WTC11 (cell line): ENCODE results near the gene PAK1. TPM values are rescaled to one million over a fixed set of nuclear protein-coding genes. Genes with fewer than 3 reads are reported as not detected.

ENCODE experiments used
- ATAC-seq: fragments of 200-7000 bp; cut with Tn5 transposase; 2 replicates; pipeline ENCODE4 v1.10.0; 2021; ENCODE audit warnings: mild to moderate bottlenecking, moderate library complexity
- CTCF ChIA-PET: fragments of 300-600 bp; sonication (Branson Sonifier 250); formaldehyde crosslinking; loops from one replicate; lab custom pipeline; 2021; ENCODE audit warnings: antibody characterized with exemption; lab: Charles Lee
- POLR2A ChIA-PET: fragments of 350-600 bp; sonication (Branson Sonifier 250); formaldehyde crosslinking; loops from one replicate; lab custom pipeline; 2021; ENCODE audit warnings: antibody characterized with exemption; lab: Charles Lee
- DNase-seq: peaks from one replicate; pipeline ENCODE4 v3.0.0; 2021; ENCODE audit warnings: low spot score
- H3K27ac Mint-ChIP-seq: 2 replicates; pipeline ENCODE4 v1.8.0; 2021; ENCODE audit warnings: mixed read lengths
- H3K27me3 Mint-ChIP-seq: 2 replicates; pipeline ENCODE4 v1.8.0; 2021; ENCODE audit warnings: low read depth, mild to moderate bottlenecking, moderate library complexity, mixed read lengths
- H3K36me3 Mint-ChIP-seq: 2 replicates; pipeline ENCODE4 v1.8.0; 2021; ENCODE audit warnings: mixed read lengths
- H3K4me1 Mint-ChIP-seq: 2 replicates; pipeline ENCODE4 v1.8.0; 2022; ENCODE audit warnings: mixed read lengths
- H3K4me3 Mint-ChIP-seq: 2 replicates; pipeline ENCODE4 v1.8.0; 2021; ENCODE audit warnings: mild to moderate bottlenecking, moderate library complexity, mixed read lengths
- H3K9me3 Mint-ChIP-seq: 2 replicates; pipeline ENCODE4 v1.8.0; 2021; ENCODE audit warnings: mixed read lengths
- AFF4 ChIP-seq: sonication (generic); formaldehyde crosslinking; IDR thresholded peaks from 2 replicates; pipeline ENCODE4 v1.8.1; 2023; ENCODE audit warnings: mild to moderate bottlenecking, missing genetic modification reagents, borderline replicate concordance
- E2F5 ChIP-seq: sonication (generic); formaldehyde crosslinking; IDR thresholded peaks from 2 replicates; pipeline ENCODE4 v1.8.1; 2022; ENCODE audit warnings: mild to moderate bottlenecking, moderate library complexity, missing genetic modification reagents
- EMX1 ChIP-seq: fragments of 250-450 bp; sonication (Bioruptor Pico); IDR thresholded peaks from 2 replicates; pipeline ENCODE4 v1.8.0; 2021; ENCODE audit warnings: mild to moderate bottlenecking
- GABPB1 ChIP-seq: sonication (generic); formaldehyde crosslinking; IDR thresholded peaks from 2 replicates; pipeline ENCODE4 v1.8.1; 2023; ENCODE audit warnings: mild to moderate bottlenecking, missing genetic modification reagents
- IRF1 ChIP-seq: sonication (generic); formaldehyde crosslinking; IDR thresholded peaks from 2 replicates; pipeline ENCODE4 v1.8.0; 2023; ENCODE audit warnings: missing genetic modification reagents
- JAZF1 ChIP-seq: fragments of 250-450 bp; sonication (Bioruptor Pico); IDR thresholded peaks from 2 replicates; pipeline ENCODE4 v1.9.0; 2021; ENCODE audit warnings: moderate library complexity, mild to moderate bottlenecking, inconsistent platforms
- MLX ChIP-seq: sonication (generic); formaldehyde crosslinking; IDR thresholded peaks from 2 replicates; pipeline ENCODE4 v1.8.1; 2023; ENCODE audit warnings: mild to moderate bottlenecking, missing genetic modification reagents, moderate library complexity
- NR2C2 ChIP-seq: sonication (generic); formaldehyde crosslinking; IDR thresholded peaks from 2 replicates; pipeline ENCODE4 v1.8.0; 2022; ENCODE audit warnings: mild to moderate bottlenecking, missing genetic modification reagents
- PRDM15 ChIP-seq: sonication (generic); formaldehyde crosslinking; IDR thresholded peaks from 2 replicates; pipeline ENCODE4 v1.8.0; 2022; ENCODE audit warnings: missing genetic modification reagents
- RORB ChIP-seq: fragments of 250-450 bp; sonication (Bioruptor Pico); IDR thresholded peaks from 2 replicates; pipeline ENCODE4 v1.9.0; 2021; ENCODE audit warnings: mild to moderate bottlenecking
- SMAD3 ChIP-seq: sonication (generic); formaldehyde crosslinking; IDR thresholded peaks from 2 replicates; pipeline ENCODE4 v1.8.0; 2022; ENCODE audit warnings: missing genetic modification reagents, mild to moderate bottlenecking, borderline replicate concordance
- TCF7 ChIP-seq: sonication (generic); formaldehyde crosslinking; IDR thresholded peaks from 2 replicates; pipeline ENCODE4 v1.8.0; 2022; ENCODE audit warnings: mild to moderate bottlenecking, low read depth, missing genetic modification reagents, moderate library complexity
- TEAD4 ChIP-seq: sonication (generic); formaldehyde crosslinking; IDR thresholded peaks from 2 replicates; pipeline ENCODE4 v1.8.0; 2022; ENCODE audit warnings: mild to moderate bottlenecking, missing genetic modification reagents
- USF1 ChIP-seq: sonication (generic); formaldehyde crosslinking; IDR thresholded peaks from 2 replicates; pipeline ENCODE4 v1.8.0; 2022; ENCODE audit warnings: mild to moderate bottlenecking, missing genetic modification reagents
- USF2 ChIP-seq: sonication (generic); formaldehyde crosslinking; IDR thresholded peaks from 2 replicates; pipeline ENCODE4 v1.8.1; 2023; ENCODE audit warnings: mild to moderate bottlenecking, missing genetic modification reagents, moderate library complexity
- ZNF219 ChIP-seq: sonication (generic); formaldehyde crosslinking; IDR thresholded peaks from 2 replicates; pipeline ENCODE4 v1.8.0; 2023; ENCODE audit warnings: missing genetic modification reagents, mild to moderate bottlenecking, borderline replicate concordance
- ZNF263 ChIP-seq: sonication (generic); formaldehyde crosslinking; IDR thresholded peaks from 2 replicates; pipeline ENCODE4 v1.8.1; 2022; ENCODE audit warnings: low read depth, mild to moderate bottlenecking, moderate library complexity, missing genetic modification reagents
- total RNA-seq: library from RNA; stranded (reverse); gene quantifications from 3 replicates; pipeline ENCODE4 v1.2.3, GENCODE V29; 2021

PAK1 gene
- total RNA-seq, 1 experiment from 2014 or later, result 160 TPM

GRCh38 chr11:77283101-77283500 lies 190.8 kb downstream of the PAK1 start (continued):
- TF ChIP-seq ZNF219 (CRISPR knock-in tag) (no peak), JAZF1 (no peak), GABPB1 (CRISPR knock-in tag) (no peak), TCF7 (CRISPR knock-in tag) (no peak), TEAD4 (CRISPR knock-in tag) (no peak), IRF1 (CRISPR knock-in tag) (no peak), PRDM15 (no peak)
- TF ChIP-seq, all 79 proteins: peak for 0

- no peak overlapping the region for H3K4me3 Mint-ChIP-seq
- H3K9me3 Mint-ChIP-seq, result 0 out of 2 replicates have a peak, but pooled peaks cover 4% of the 10 kb centered on the region
- no peak overlapping the region for H3K27ac Mint-ChIP-seq
- ChIA-PET POLR2A (no interaction called here), CTCF (no interaction called here)
- no peaks in the 10 kb centered on the region for H3K27me3 Mint-ChIP-seq
- no peaks in the 10 kb centered on the region for H3K36me3 Mint-ChIP-seq
- DNase-seq, result no peak
- H3K4me1 Mint-ChIP-seq, result no peaks in the 10 kb centered on the region
- ATAC-seq, result no peak
- TF ChIP-seq SMAD3 (CRISPR knock-in tag), result no peak
- TF ChIP-seq TCF7 (CRISPR knock-in tag), result no peak
- TF ChIP-seq ZNF219 (CRISPR knock-in tag), result no peak
- no peak for TF ChIP-seq MLX
- TF ChIP-seq, all 79 proteins: peak for 0
These were observed 195.0 kb downstream of the PAK1 start for GRCh38 chr11:77278595-77279506.

- ChIA-PET CTCF (no interaction called here), POLR2A (no interaction called here)
- Mint-ChIP-seq H3K4me1 (no peaks in the 10 kb centered on the region), H3K36me3 (no peaks in the 10 kb centered on the region), H3K27ac (no peak overlapping the region), H3K27me3 (no peaks in the 10 kb centered on the region), H3K4me3 (no peak overlapping the region), H3K9me3 (0 out of 2 replicates have a peak, but pooled peaks cover 4% of the 10 kb centered on the region)
- no peak for DNase-seq
- TF ChIP-seq AFF4 (CRISPR knock-in tag), result no peak
- no peak for TF ChIP-seq RORB
- no peak for TF ChIP-seq EMX1 (CRISPR knock-in tag)
- no peak for TF ChIP-seq ZNF263 (CRISPR knock-in tag)
- no peak for TF ChIP-seq E2F5 (CRISPR knock-in tag)
- TF ChIP-seq USF1 (CRISPR knock-in tag), result no peak
- TF ChIP-seq USF2, result no peak
- TF ChIP-seq NR2C2 (CRISPR knock-in tag), result no peak
- no peak for ATAC-seq
These were observed 197.6 kb downstream of the PAK1 start for GRCh38 chr11:77276271-77276670.
